C4-2B (cell line): Measurements from ENCODE around the gene CHST9.

Source experiments
- ZFX ChIP-seq: fragments of 450-650 bp; IDR thresholded peaks from 2 replicates; pipeline ENCODE4 v1.6.1; 2017
- TF ChIP-seq, protein P1 (sequence below): fragments of 450-650 bp; conservative IDR thresholded peaks from 2 replicates; pipeline ENCODE4 v1.5.1; 2017; ENCODE audit warnings: mild to moderate bottlenecking

DNA sequence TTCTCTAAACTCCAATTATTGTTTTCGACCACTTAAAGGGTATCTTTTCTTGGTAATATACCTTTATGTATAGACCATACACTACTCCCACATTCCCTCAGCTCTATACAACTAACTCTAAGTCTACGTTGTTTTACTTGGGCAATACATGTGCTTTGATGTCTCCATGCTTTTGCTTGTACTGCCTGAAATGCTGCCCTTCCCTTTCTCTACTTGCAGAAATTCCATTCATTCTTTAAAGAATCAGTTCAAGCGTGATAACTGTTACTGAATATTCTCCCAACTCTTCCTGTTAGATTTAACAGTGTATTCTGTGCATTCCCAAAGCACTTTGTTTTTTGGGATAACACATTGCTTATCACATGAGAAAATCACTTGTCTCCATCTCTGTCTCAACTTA lies 162.6 kb downstream of the CHST9 start:
- TF ChIP-seq, protein P1, sequence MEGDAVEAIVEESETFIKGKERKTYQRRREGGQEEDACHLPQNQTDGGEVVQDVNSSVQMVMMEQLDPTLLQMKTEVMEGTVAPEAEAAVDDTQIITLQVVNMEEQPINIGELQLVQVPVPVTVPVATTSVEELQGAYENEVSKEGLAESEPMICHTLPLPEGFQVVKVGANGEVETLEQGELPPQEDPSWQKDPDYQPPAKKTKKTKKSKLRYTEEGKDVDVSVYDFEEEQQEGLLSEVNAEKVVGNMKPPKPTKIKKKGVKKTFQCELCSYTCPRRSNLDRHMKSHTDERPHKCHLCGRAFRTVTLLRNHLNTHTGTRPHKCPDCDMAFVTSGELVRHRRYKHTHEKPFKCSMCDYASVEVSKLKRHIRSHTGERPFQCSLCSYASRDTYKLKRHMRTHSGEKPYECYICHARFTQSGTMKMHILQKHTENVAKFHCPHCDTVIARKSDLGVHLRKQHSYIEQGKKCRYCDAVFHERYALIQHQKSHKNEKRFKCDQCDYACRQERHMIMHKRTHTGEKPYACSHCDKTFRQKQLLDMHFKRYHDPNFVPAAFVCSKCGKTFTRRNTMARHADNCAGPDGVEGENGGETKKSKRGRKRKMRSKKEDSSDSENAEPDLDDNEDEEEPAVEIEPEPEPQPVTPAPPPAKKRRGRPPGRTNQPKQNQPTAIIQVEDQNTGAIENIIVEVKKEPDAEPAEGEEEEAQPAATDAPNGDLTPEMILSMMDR, result no peak
- no peak for TF ChIP-seq ZFX
